CD4-positive, alpha-beta T cell treated with Interleukin-6 for 4 hours (primary cell): ENCODE measurements around the gene UBXN7.
"Not testable (repeated sequence)": the region's sequence is repeated elsewhere in the genome, so short reads cannot be mapped to it uniquely, and the experiment has no call there.

ENCODE experiments used
- DNase-seq: peaks from one replicate; pipeline ENCODE4 v3.0.0-alpha.2; 2020; ENCODE audit warnings: mixed read lengths

The UBXN7 gene

GRCh38 chr3:196414469-196414868, 17.8 kb downstream of the UBXN7 start:
- DNase-seq, result no peak

GRCh38 chr3:196412704-196413103, 19.5 kb downstream of the UBXN7 start:
- no peak for DNase-seq

GRCh38 chr3:196409409-196409808, 22.8 kb downstream of the UBXN7 start:
- no peak for DNase-seq

GRCh38 chr3:196408565-196409300, 23.5 kb downstream of the UBXN7 start:
- DNase-seq, result no peak

- no peak for DNase-seq
Measured at GRCh38 chr3:196406811-196407470, 25.3 kb downstream of the UBXN7 start.

- DNase-seq, result no peak
Measured at GRCh38 chr3:196400331-196400730, 31.9 kb downstream of the UBXN7 start.

- DNase-seq, result no peak
Measured at GRCh38 chr3:196399485-196399945, 32.7 kb downstream of the UBXN7 start.

GRCh38 chr3:196398782-196399181, 33.4 kb downstream of the UBXN7 start:
- no peak for DNase-seq

- no peak for DNase-seq
Measured at GRCh38 chr3:196397941-196398340, 34.3 kb downstream of the UBXN7 start.

- no peak for DNase-seq
Measured at GRCh38 chr3:196390116-196390515, 42.1 kb downstream of the UBXN7 start.

GRCh38 chr3:196388956-196389355, 43.3 kb downstream of the UBXN7 start:
- DNase-seq, result no peak

- DNase-seq, result not testable (repeated sequence)
Measured at GRCh38 chr3:196387941-196388340, 44.3 kb downstream of the UBXN7 start.

GRCh38 chr3:196386797-196387196, 45.4 kb downstream of the UBXN7 start:
- DNase-seq, result not testable (repeated sequence)

GRCh38 chr3:196386034-196386433, 46.2 kb downstream of the UBXN7 start:
- DNase-seq, result not testable (repeated sequence)

GRCh38 chr3:196385446-196385845, 46.8 kb downstream of the UBXN7 start:
- DNase-seq, result not testable (repeated sequence)

GRCh38 chr3:196378146-196378841, 53.9 kb downstream of the UBXN7 start:
- no peak for DNase-seq

GRCh38 chr3:196377321-196377720, 54.9 kb downstream of the UBXN7 start:
- no peak for DNase-seq

GRCh38 chr3:196365736-196366135, 66.5 kb downstream of the UBXN7 start:
- no peak for DNase-seq

GRCh38 chr3:196360586-196360985, 71.6 kb downstream of the UBXN7 start:
- no peak for DNase-seq

GRCh38 chr3:196358540-196358939, 73.7 kb downstream of the UBXN7 start:
- DNase-seq, result not testable (repeated sequence)

- no peak for DNase-seq
Measured at GRCh38 chr3:196357905-196358304, 74.3 kb downstream of the UBXN7 start.

GRCh38 chr3:196356556-196356955, 75.7 kb downstream of the UBXN7 start:
- no peak for DNase-seq

- DNase-seq, result no peak
Measured at GRCh38 chr3:196355668-196356067, 76.6 kb downstream of the UBXN7 start.

GRCh38 chr3:196354132-196354531, 78.1 kb downstream of the UBXN7 start:
- DNase-seq, result no peak
